ENCODE results near the gene DNASE1L1.

Gene DNASE1L1, protein sequence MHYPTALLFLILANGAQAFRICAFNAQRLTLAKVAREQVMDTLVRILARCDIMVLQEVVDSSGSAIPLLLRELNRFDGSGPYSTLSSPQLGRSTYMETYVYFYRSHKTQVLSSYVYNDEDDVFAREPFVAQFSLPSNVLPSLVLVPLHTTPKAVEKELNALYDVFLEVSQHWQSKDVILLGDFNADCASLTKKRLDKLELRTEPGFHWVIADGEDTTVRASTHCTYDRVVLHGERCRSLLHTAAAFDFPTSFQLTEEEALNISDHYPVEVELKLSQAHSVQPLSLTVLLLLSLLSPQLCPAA

GRCh38 chrX:154409222-154409871 lies at the start of gene DNASE1L1:
TSS of gene DNASE1L1 (minus strand) at chrX:154409254. CDS start at chrX:154405568, 3,686 bp downstream.
- no peak for DNase-seq (ENCODE audit: low read depth, low spot score)

- DNase-seq (ENCODE audit: low read depth, low spot score): no peak
These were observed 49.3 kb upstream of the DNASE1L1 start, which contains the start of gene PLXNA3 for GRCh38 chrX:154458116-154458953. TSS of gene PLXNA3 (plus strand) at chrX:154458281. CDS start at chrX:154460184, 1,903 bp downstream.

GRCh38 chrX:154457491-154458115 lies 48.5 kb upstream of the DNASE1L1 start:
- no peak for DNase-seq (ENCODE audit: low read depth, low spot score)

GRCh38 chrX:154452823-154453222 lies 43.8 kb upstream of the DNASE1L1 start:
- no peak for DNase-seq (ENCODE audit: low read depth, low spot score)

- DNase-seq (ENCODE audit: low read depth, low spot score): no peak
These were observed 41.3 kb upstream of the DNASE1L1 start for GRCh38 chrX:154450312-154450711.

DNA sequence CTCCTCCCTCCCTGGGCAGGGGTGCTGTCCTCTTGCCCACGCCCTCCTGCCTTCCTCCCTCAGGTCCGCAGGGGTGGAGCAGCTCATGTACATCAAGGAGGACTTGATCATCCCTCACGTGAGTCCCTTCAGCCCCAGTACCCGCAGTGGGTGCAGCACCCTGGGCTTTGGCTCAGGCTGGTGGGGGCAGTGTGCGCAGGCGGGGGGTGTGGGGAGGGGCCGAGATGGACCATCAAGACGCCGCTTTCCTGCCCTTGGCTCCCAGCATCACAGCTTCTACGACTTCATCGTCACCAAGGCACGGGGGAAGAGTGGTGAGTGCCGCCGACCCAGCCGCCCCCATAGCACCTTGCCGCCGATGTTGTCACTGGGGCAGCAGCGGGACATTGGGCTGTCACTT lies 40.6 kb upstream of the DNASE1L1 start:
- DNase-seq (ENCODE audit: low read depth, low spot score): no peak

DNA sequence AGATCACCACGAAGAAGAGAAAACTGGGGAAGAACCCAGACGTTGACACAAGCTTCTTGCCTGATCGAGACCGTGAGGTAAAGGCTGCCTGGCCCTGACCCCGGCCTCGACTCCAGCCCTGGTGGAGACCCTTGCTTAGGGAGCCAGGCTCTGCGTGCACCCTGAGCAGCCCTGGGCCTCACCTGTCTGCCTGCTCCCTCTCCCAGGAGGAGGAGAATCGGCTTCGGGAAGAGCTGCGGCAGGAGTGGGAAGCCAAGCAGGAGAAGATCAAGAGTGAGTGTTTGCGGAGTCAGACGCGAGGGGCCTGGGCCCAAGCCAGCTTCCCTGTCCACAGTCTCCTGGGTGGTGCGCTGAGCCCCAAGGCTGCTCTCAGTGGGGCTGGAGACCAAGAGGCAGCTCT lies 39.4 kb upstream of the DNASE1L1 start:
- no peak for DNase-seq (ENCODE audit: low read depth, low spot score)

- DNase-seq (ENCODE audit: low read depth, low spot score): no peak
These were observed 37.4 kb upstream of the DNASE1L1 start for GRCh38 chrX:154446430-154446829.

GRCh38 chrX:154445776-154446175 lies 36.7 kb upstream of the DNASE1L1 start:
- DNase-seq (ENCODE audit: low read depth, low spot score): no peak

DNA sequence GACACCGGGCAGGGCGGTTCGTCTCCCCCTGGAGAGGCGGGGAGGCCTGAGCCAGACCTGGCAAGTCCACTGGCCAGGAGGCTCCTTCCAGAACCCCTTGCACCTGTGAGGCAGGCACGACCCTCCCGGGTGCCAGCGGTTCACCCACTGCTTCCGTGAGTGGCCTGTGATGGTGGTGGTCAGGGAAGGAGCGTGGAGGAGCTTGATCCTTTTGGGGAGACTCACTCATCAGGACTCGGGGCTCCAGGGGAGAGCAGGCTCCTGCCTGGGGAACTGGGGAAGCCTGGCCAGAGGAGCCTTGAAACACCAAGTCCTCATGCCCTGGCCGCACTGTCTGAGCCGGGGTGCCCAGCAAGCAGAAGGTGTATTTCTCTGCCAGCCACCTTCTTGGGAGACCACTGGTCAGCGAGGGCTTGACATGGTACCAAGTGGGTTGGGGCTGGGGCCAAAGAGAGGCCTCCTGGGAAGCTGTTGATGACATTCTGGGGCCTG lies 35.7 kb upstream of the DNASE1L1 start:
- DNase-seq (ENCODE audit: low read depth, low spot score): no peak

DNA sequence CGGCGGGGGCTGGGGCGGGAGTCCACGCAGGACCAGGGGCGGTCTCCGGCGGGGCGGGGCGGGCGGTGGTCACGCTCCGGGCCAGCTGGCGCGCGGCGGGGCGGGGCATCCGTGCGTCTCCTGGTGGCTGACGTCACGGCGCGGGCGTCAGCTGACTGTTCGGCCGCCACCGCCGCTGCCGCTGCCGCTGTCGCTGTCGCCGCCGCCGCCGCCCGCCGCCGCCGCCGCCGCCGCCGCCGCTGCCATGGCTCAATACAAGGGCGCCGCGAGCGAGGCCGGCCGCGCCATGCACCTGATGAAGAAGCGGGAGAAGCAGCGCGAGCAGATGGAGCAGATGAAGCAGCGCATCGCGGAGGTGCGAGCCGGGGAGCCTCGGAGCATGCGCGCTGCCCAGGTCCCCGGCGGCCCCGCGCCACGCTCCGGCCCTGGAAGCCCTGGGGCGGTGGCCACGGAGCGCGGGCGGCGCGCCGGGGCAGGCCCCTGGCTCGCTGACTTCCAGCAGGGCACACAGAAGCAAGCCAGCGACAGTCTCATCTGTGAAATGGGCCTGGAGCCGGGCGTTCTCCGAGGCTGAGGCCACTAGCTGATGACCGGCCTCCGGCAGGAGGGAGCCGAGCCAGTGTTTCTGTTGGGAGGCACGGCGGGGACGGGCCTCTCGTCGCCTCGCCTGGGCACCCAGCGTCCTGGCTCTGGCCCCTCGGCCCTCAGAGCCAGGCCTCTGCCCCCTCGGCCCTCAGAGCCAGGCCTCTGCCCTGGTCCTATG lies 35.1 kb upstream of the DNASE1L1 start, which contains the start of gene FAM50A:
Gene FAM50A, plus strand, starts transcription at position 150 of the 763 bp plus-strand sequence. Its CDS starts 95 bp downstream, at position 245.
- DNase-seq (ENCODE audit: low read depth, low spot score): no peak

DNA sequence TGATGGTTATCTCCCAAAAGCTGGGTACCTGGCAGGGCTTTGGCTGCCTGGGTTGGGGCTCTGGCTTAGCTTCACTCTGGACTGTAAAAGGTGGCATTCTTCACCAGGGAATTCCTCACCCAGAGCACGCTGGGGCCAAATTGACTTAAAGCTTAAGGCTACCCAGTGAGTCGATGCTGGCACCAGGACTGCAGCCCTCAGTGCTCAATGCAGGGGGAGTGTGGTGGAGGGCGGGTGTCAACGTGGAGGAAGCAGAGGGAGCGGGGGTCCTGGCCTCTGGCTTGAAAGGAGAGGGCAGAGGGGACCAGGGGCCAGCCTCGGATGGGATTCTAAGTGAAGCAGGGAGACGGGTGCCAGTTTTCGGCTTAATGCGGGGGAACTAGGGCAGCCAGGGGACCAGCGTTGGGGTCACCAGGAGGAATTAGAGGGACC lies 34.4 kb upstream of the DNASE1L1 start:
- DNase-seq (ENCODE audit: low read depth, low spot score): no peak

GRCh38 chrX:154441984-154442707 lies 33.1 kb upstream of the DNASE1L1 start:
- no peak for DNase-seq (ENCODE audit: low read depth, low spot score)

DNA sequence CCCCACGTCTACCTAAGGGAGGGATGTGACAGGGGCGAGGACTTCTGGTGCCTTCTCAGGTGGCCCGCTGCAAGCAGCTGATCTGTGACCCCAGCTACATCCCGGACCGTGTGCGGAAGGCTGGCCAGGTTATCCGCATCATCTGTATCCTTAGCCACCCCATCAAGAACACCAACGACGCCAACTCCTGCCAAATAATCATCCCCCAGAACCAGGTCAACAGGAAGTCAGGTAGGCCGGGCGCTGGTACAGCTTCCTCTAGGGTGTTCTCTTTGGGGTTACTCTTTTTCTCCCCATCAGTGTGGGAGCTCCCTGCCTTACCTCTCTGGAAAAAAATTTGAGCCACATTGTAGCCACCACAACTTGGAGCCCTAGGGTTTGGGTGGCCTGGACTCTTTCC lies 32.5 kb upstream of the DNASE1L1 start:
- no peak for DNase-seq (ENCODE audit: low read depth, low spot score)

GRCh38 chrX:154440623-154441357 lies 31.7 kb upstream of the DNASE1L1 start:
- no peak for DNase-seq (ENCODE audit: low read depth, low spot score)

GRCh38 chrX:154439841-154440240 lies 30.8 kb upstream of the DNASE1L1 start:
- no peak for DNase-seq (ENCODE audit: low read depth, low spot score)

DNA sequence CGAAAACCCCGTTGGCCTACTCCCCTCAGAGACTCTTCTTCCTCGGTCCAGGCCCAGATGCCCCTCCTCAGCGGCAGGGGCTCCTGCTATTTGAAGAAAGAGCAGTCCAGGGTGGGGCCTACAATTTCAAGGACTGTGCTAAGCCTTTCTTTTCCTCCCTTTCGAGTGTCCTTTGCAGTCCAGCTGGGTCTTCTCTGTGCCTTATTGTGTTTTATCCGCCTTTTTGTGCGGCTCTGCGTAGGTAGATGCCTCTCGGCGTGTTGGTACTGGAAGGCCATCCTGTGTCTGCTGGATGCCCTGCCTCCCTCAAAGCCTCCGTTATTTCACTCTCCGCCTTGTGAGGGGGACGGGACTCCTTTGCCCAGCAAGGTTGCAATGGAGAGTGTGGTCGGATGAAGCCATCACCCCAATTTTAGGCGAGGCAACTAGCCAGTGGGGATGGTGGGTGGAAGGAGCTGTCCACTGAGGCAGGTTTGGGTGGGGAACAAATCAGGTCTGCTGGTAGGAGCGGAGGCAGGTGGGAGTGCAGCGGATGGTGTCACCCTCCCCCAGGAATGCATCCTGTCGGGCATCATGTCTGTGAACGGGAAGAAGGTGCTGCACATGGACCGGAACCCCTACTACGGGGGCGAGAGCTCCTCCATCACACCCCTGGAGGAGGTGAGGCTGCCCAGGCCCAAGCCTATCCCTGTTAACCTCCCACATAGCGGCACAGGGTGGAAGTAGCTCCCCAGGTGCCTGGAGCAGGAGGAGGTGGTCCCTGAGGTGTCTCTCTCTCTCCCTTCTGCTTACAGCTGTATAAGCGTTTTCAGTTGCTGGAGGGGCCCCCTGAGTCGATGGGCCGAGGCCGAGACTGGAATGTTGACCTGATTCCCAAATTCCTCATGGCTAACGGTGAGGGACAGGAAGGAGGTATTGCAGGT lies 29.2 kb upstream of the DNASE1L1 start:
- DNase-seq (ENCODE audit: low read depth, low spot score): no peak

All from iPS DF 19.7 (cell line).